Thymus (tissue), 11 donors: ENCODE results near the gene TTLL11. TPM values are rescaled to one million over a fixed set of nuclear protein-coding genes. Genes with fewer than 3 reads are reported as not detected.

Experiments used
- DNase-seq, 9 donors: peaks; one replicate each; pipeline ENCODE4 v3.0.0-alpha.2; 2013; ENCODE audit warnings: low spot score in 9 of 9, low read depth in 6 of 9, missing footprints in 1 of 9
- H3K27ac ChIP-seq, 2 donors: one replicate each; pipeline ENCODE4 v1.5.1; 2013; ENCODE audit warnings: control low read depth in 1 of 2, low read depth in 1 of 2, low read length in 1 of 2, mild to moderate bottlenecking in 1 of 2, moderate library complexity in 1 of 2
- H3K27me3 ChIP-seq, 2 donors: one replicate each; pipeline ENCODE4 v1.5.1; 2013; ENCODE audit warnings: low read length in 1 of 2; ENCODE audit not compliant: control insufficient read depth in 2 of 2, insufficient read depth in 1 of 2
- H3K36me3 ChIP-seq, 2 donors: one replicate each; pipeline ENCODE4 v1.5.1; 2013; ENCODE audit warnings: low read length in 1 of 2, mild to moderate bottlenecking in 1 of 2, moderate library complexity in 1 of 2; ENCODE audit not compliant: control insufficient read depth in 2 of 2, insufficient read depth in 2 of 2
- H3K4me1 ChIP-seq, 2 donors: one replicate each; pipeline ENCODE4 v1.5.1; 2013; ENCODE audit warnings: low read length in 2 of 2; ENCODE audit not compliant: control insufficient read depth in 2 of 2, insufficient read depth in 2 of 2
- H3K4me3 ChIP-seq, 2 donors: one replicate each; pipeline ENCODE4 v1.5.1; 2013; ENCODE audit warnings: low read length in 2 of 2, control low read depth in 1 of 2, mild to moderate bottlenecking in 1 of 2
- H3K9me3 ChIP-seq, 2 donors: one replicate each; pipeline ENCODE4 v1.5.1; 2013; ENCODE audit warnings: low read length in 1 of 2, mild to moderate bottlenecking in 1 of 2; ENCODE audit not compliant: control insufficient read depth in 2 of 2, insufficient read depth in 1 of 2
- WGBS: extraction: QIAGEN DNeasy Blood & Tissue Kit; methylation state at CpG from one replicate; pipeline ENCODE4 v1.1.7; 2013; 5-methylcytosine and 5-hydroxymethylcytosine counted together
- polyA plus RNA-seq: library from polyadenylated mRNA; stranded (reverse); fragments of 200-250 nt; gene quantifications from one replicate; pipeline ENCODE4 v1.2.3, GENCODE V29; 2013
- total RNA-seq: library from RNA; stranded (reverse); fragments of 120-200 nt; gene quantifications from one replicate; pipeline ENCODE4 v1.2.4, GENCODE V29; 2013
- donor health status: healthy.

The TTLL11 gene
- total and polyA plus RNA-seq, 2 donors: 2.1 to 4.0 TPM

GRCh38 chr9:122115176-122116035 lies 22.3 kb upstream of the TTLL11 start:
- WGBS: 94% methylated on average over 12 of the region's 12 CpGs
- Histone ChIP-seq H3K27ac (no peak overlapping the region), H3K9me3 (no peaks in the 10 kb centered on the region), H3K4me1 (no peaks in the 10 kb centered on the region), H3K36me3 (no peaks in the 10 kb centered on the region), H3K4me3 (no peak overlapping the region), H3K27me3 (peaks cover 0 to 11% of the 10 kb centered on the region in 2 donors)
- no peak for DNase-seq

DNA sequence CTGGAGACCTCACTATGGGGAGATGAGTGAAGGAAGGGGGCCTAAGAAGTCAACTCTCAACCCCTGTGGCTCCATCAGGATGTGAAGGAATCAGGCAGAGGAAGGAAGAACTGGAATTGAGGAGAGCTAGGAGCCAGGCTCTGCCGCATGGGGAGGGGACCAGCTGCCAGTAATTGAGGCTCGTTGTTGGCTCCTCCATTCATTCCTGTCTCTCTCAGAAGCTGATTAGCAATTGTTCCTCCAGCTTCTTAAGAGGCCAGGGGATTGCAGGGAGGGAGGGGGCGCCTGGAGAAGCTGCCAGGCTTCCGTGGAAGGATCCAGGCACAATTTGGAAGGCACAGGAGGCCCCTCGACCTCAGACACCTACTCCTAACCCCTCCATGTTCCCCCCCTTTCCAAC lies 20.5 kb upstream of the TTLL11 start:
- no peak for DNase-seq
- Histone ChIP-seq H3K27me3 (peaks cover 0 to 11% of the 10 kb centered on the region in 2 donors), H3K27ac (no peak overlapping the region), H3K9me3 (no peaks in the 10 kb centered on the region), H3K36me3 (no peaks in the 10 kb centered on the region), H3K4me3 (no peak overlapping the region), H3K4me1 (no peaks in the 10 kb centered on the region)
- WGBS: 63% methylated on average over 5 of the region's 5 CpGs

GRCh38 chr9:122112238-122112637 lies 19.1 kb upstream of the TTLL11 start:
- H3K4me1 ChIP-seq: no peaks in the 10 kb centered on the region
- H3K27me3 ChIP-seq: peaks cover 0 to 11% of the 10 kb centered on the region in 2 donors
- no peak overlapping the region for H3K4me3 ChIP-seq
- no peak for DNase-seq
- H3K9me3 ChIP-seq: no peaks in the 10 kb centered on the region
- no peak overlapping the region for H3K27ac ChIP-seq
- 94% methylated on average over 6 of the region's 6 CpGs for WGBS
- H3K36me3 ChIP-seq: no peaks in the 10 kb centered on the region

DNA sequence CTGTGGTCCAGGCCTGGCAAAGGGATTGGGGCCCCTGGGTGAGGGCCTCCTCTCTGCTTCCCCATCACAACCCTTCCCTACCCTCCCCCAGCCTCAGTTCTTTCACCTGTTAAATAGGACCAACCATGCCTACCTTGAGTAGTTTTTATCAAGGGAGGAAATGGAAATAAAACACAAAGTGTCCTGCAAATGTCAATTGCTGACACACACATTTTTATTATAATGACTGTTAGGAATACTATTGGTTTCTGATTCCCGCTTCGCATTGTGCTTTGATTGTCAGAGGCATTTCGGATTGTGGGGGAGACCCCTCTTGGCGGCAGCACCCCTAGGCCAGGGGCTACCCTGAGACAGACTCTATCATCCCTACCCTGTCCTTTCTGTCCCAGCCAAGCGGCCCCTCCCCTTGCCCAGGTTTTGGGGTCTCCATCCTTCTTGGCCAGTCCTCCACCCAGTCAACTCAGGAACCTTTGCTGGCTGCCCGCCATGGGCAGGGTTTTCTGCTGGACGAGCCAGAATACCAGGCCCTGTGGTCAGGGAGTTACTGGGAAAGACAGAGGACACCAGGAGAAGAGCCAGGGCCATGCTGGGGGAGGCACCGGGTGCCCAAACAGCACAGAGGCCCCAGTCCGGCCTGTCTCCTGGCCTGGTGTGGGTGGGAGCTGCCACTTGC lies 18.4 kb upstream of the TTLL11 start:
- Histone ChIP-seq H3K27ac (no peak overlapping the region), H3K4me1 (no peaks in the 10 kb centered on the region), H3K36me3 (no peaks in the 10 kb centered on the region), H3K27me3 (peaks cover 0 to 11% of the 10 kb centered on the region in 2 donors), H3K4me3 (no peak overlapping the region), H3K9me3 (no peaks in the 10 kb centered on the region)
- 90% methylated on average over 9 of the region's 9 CpGs for WGBS
- no peak for DNase-seq

GRCh38 chr9:122110100-122110833 lies 17.2 kb upstream of the TTLL11 start:
- DNase-seq: no peak
- Histone ChIP-seq H3K4me3 (no peak overlapping the region), H3K36me3 (no peaks in the 10 kb centered on the region), H3K27ac (no peak overlapping the region), H3K9me3 (no peaks in the 10 kb centered on the region), H3K4me1 (no peaks in the 10 kb centered on the region), H3K27me3 (peaks cover 0 to 4% of the 10 kb centered on the region in 2 donors)
- 94% methylated on average over 7 of the region's 7 CpGs for WGBS

- Histone ChIP-seq H3K36me3 (no peaks in the 10 kb centered on the region), H3K4me1 (no peaks in the 10 kb centered on the region), H3K9me3 (no peaks in the 10 kb centered on the region), H3K4me3 (no peak overlapping the region), H3K27ac (no peak overlapping the region), H3K27me3 (no peaks in the 10 kb centered on the region)
- WGBS: 89% methylated on average over 3 of the region's 3 CpGs
- DNase-seq: no peak
These were observed 16.1 kb upstream of the TTLL11 start for GRCh38 chr9:122109035-122109813.

GRCh38 chr9:122107291-122107805 lies 14.2 kb upstream of the TTLL11 start:
- Histone ChIP-seq H3K27me3 (no peaks in the 10 kb centered on the region), H3K4me3 (no peak overlapping the region), H3K4me1 (no peaks in the 10 kb centered on the region), H3K9me3 (peaks cover 0 to 4% of the 10 kb centered on the region in 2 donors), H3K36me3 (no peaks in the 10 kb centered on the region), H3K27ac (no peak overlapping the region)
- no peak for DNase-seq
- 93% methylated on average over 7 of the region's 7 CpGs for WGBS

DNA sequence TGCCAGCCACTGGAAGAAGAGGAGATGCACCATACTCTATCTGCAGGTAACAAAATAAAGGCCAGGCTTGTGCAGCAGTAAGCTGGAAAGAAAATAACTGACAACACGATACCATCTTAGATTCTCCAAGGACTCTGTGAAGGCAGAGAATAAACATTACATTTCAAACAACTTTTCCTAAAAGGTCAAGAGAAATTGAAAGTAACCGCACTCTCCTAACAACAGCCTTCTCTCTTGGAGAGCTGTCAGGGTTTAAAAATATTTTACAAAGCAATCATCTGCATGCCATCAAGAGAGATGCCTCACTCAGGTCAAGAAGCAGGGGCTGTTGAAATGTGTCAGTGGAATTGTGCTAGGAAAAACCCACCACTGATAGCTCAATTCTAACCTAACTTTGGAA lies 13.5 kb upstream of the TTLL11 start:
- no peaks in the 10 kb centered on the region for H3K27me3 ChIP-seq
- H3K4me1 ChIP-seq: no peaks in the 10 kb centered on the region
- H3K4me3 ChIP-seq: no peak overlapping the region
- H3K9me3 ChIP-seq: peaks cover 0 to 4% of the 10 kb centered on the region in 2 donors
- WGBS: 48% methylated on average over 2 of the region's 2 CpGs
- no peaks in the 10 kb centered on the region for H3K36me3 ChIP-seq
- H3K27ac ChIP-seq: no peak overlapping the region
- no peak for DNase-seq
